Tibial nerve (tissue), 4 donors: ENCODE results near the gene C1orf159. TPM values are rescaled to one million over a fixed set of nuclear protein-coding genes. Genes with fewer than 3 reads are reported as not detected.

Source experiments
- DNase-seq, 2 donors: peaks; one replicate each; pipeline ENCODE4 v3.0.0-alpha.2; 2019; ENCODE audit warnings: low spot score in 2 of 2
- H3K27ac ChIP-seq, 4 donors: fragments of 200-600 bp; sonication (generic) in 3 of 4; one replicate each; pipeline ENCODE4 v1.5.1; 2017 to 2019; ENCODE audit warnings: mild to moderate bottlenecking in 1 of 4
- H3K27me3 ChIP-seq, 2 donors: fragments of 200-600 bp; sonication (generic) in 1 of 2; one replicate each; pipeline versions ENCODE4 v1.5.1 to v1.6.0; 2017 to 2019
- H3K36me3 ChIP-seq, 3 donors: fragments of 200-600 bp; sonication (generic); one replicate each; pipeline ENCODE4 v1.5.1; 2018 to 2019
- H3K4me1 ChIP-seq, 4 donors: fragments of 200-600 bp; sonication (generic) in 3 of 4; one replicate each; pipeline ENCODE4 v1.5.1; 2017 to 2019
- H3K4me3 ChIP-seq, 4 donors: fragments of 200-600 bp; sonication (generic) in 3 of 4; one replicate each; pipeline ENCODE4 v1.5.1; 2017 to 2019; ENCODE audit warnings: mild to moderate bottlenecking in 1 of 4, moderate library complexity in 1 of 4
- H3K9me3 ChIP-seq, 4 donors: fragments of 200-600 bp; sonication (generic) in 3 of 4; one replicate each; pipeline ENCODE4 v1.5.1; 2017 to 2019
- EP300 ChIP-seq, 2 donors: sonication (generic); formaldehyde crosslinking; IDR thresholded peaks; one replicate each; pipeline ENCODE4 v1.6.1; 2017; ENCODE audit warnings: antibody characterized with exemption in 2 of 2, mild to moderate bottlenecking in 1 of 2
- POLR2A ChIP-seq, 2 donors: fragments of 450-650 bp; IDR thresholded peaks; one replicate each; pipeline ENCODE4 v1.6.1; 2017; ENCODE audit warnings: antibody characterized with exemption in 2 of 2, mild to moderate bottlenecking in 2 of 2, moderate library complexity in 2 of 2
- WGBS, 2 donors: methylation state at CpG; one replicate each; pipeline ENCODE4 v1.1.5; 2018; 5-methylcytosine and 5-hydroxymethylcytosine counted together
- total RNA-seq, 4 donors: library from RNA; depleted of rRNA; stranded (reverse); fragments of >200 nt; gene quantifications; one replicate each; pipeline ENCODE4 v1.1.0, GENCODE V29; 2016
- TF ChIP-seq, protein P1 (sequence below), 5 experiments: fragments of 200-600 bp in 3 of 5; fragments of 450-650 bp in 2 of 5; sonication (generic) in 3 of 5; IDR thresholded peaks; one replicate each; pipeline ENCODE4 v1.5.1; 2016 to 2019; ENCODE audit warnings: antibody characterized with exemption in 5 of 5, mild to moderate bottlenecking in 3 of 5, moderate library complexity in 2 of 5

C1orf159 gene
- total RNA-seq, 4 donors from 2014 or later, result 18.4 to 29.4 (median 23.1) TPM

DNA sequence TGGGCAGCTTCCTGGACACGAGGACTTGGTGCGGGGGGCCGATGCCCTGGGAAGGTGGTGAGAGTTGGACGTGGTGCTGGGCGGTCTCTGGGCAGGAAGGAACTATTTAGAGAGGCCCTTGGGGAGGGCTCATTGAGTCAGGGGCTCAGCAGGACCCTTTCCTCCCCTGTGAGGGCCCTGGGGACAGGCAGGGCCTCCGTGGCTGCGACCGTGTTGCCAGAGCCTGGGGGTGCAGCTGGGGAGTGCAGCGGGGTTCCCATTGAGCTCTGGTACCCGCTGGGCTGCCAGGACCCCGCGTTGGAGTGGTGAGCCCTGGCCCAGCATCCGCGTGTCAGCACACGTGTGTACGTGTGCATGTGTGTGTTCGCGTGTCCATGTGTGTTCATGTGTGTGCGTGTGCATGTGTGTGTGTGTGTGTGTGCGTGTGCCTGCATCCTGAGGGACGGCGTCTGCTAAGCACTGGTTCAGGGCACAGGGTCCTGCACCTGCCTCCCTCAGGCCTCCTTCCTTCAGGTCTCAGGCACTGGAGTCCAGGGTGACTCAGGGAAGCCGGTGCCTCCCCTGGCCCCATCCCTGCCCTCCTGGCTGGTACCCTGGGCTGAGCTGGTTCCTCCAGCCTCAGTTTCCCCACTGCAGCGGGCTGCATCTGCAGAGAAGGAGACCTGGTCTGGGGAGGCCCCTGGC lies 52.5 kb downstream of the C1orf159 start:
- DNase-seq, result no peak
- H3K36me3 ChIP-seq, result no peaks in the 10 kb centered on the region
- H3K9me3 ChIP-seq, result no peaks in the 10 kb centered on the region
- H3K27me3 ChIP-seq, result peaks cover 0 to 78% of the 10 kb centered on the region in 2 donors
- TF ChIP-seq EP300 (IDR thresholded peaks at IDR 0.05) (no peak), POLR2A (IDR thresholded peaks at IDR 0.05) (no peak)
- TF ChIP-seq, protein P1, sequence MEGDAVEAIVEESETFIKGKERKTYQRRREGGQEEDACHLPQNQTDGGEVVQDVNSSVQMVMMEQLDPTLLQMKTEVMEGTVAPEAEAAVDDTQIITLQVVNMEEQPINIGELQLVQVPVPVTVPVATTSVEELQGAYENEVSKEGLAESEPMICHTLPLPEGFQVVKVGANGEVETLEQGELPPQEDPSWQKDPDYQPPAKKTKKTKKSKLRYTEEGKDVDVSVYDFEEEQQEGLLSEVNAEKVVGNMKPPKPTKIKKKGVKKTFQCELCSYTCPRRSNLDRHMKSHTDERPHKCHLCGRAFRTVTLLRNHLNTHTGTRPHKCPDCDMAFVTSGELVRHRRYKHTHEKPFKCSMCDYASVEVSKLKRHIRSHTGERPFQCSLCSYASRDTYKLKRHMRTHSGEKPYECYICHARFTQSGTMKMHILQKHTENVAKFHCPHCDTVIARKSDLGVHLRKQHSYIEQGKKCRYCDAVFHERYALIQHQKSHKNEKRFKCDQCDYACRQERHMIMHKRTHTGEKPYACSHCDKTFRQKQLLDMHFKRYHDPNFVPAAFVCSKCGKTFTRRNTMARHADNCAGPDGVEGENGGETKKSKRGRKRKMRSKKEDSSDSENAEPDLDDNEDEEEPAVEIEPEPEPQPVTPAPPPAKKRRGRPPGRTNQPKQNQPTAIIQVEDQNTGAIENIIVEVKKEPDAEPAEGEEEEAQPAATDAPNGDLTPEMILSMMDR (IDR thresholded peaks at IDR 0.05), result no peak
- peaks cover 0 to 53% (median 17%) of the 10 kb centered on the region in 4 donors for H3K4me1 ChIP-seq
- H3K4me3 ChIP-seq, result no peak overlapping the region
- WGBS, 2 donors, result 60 to 73% methylated on average over 13 to 14 of the region's 24 CpGs
- no peak overlapping the region for H3K27ac ChIP-seq

- Histone ChIP-seq H3K36me3 (no peaks in the 10 kb centered on the region), H3K9me3 (no peaks in the 10 kb centered on the region), H3K4me3 (no peak overlapping the region), H3K4me1 (peaks cover 0 to 56% (median 17%) of the 10 kb centered on the region in 4 donors), H3K27ac (no peak overlapping the region), H3K27me3 (peaks cover 0 to 78% of the 10 kb centered on the region in 2 donors)
- DNase-seq, result no peak
- 23 to 31% methylated on average over 20 of the region's 29 CpGs for WGBS, 2 donors
- TF ChIP-seq POLR2A (IDR thresholded peaks at IDR 0.05) (no peak), EP300 (IDR thresholded peaks at IDR 0.05) (no peak)
- TF ChIP-seq, protein P1 (IDR thresholded peaks at IDR 0.05), result no peak
Observed at GRCh38 chr1:1062348-1063163, 53.3 kb downstream of the C1orf159 start.

GRCh38 chr1:1061682-1062345 lies 54.1 kb downstream of the C1orf159 start:
- TF ChIP-seq POLR2A (IDR thresholded peaks at IDR 0.05) (no peak), EP300 (IDR thresholded peaks at IDR 0.05) (no peak)
- TF ChIP-seq, protein P1 (IDR thresholded peaks at IDR 0.05), result no peak
- WGBS, 2 donors, result 60 to 65% methylated on average over 11 to 13 of the region's 18 CpGs
- Histone ChIP-seq H3K36me3 (no peaks in the 10 kb centered on the region), H3K27ac (no peak overlapping the region), H3K4me1 (peaks cover 0 to 56% (median 17%) of the 10 kb centered on the region in 4 donors), H3K9me3 (no peaks in the 10 kb centered on the region), H3K4me3 (no peak overlapping the region), H3K27me3 (peaks cover 0 to 83% of the 10 kb centered on the region in 2 donors)
- no peak for DNase-seq

GRCh38 chr1:1060281-1061000 lies 55.4 kb downstream of the C1orf159 start:
- Histone ChIP-seq H3K36me3 (peaks cover 0 to 5% (median 0%) of the 10 kb centered on the region in 3 donors), H3K9me3 (no peaks in the 10 kb centered on the region), H3K27me3 (peaks cover 0 to 84% of the 10 kb centered on the region in 2 donors), H3K27ac (no peak overlapping the region), H3K4me3 (no peak overlapping the region), H3K4me1 (peaks cover 0 to 56% (median 17%) of the 10 kb centered on the region in 4 donors)
- WGBS, 2 donors, result 58 to 60% methylated on average over 38 of the region's 38 CpGs
- DNase-seq, result no peak
- TF ChIP-seq EP300 (IDR thresholded peaks at IDR 0.05) (no peak), POLR2A (IDR thresholded peaks at IDR 0.05) (no peak)
- TF ChIP-seq, protein P1 (IDR thresholded peaks at IDR 0.05), result no peak
